HG03064 (cell line): ENCODE measurements around the gene AURKB.

ENCODE experiments used
- ATAC-seq: cut with Tn5 transposase; IDR thresholded peaks from one replicate; pipeline ENCODE4 v1.9.1; 2021; ENCODE audit warnings: low read depth; ENCODE audit not compliant: unreplicated experiment

AURKB gene

DNA sequence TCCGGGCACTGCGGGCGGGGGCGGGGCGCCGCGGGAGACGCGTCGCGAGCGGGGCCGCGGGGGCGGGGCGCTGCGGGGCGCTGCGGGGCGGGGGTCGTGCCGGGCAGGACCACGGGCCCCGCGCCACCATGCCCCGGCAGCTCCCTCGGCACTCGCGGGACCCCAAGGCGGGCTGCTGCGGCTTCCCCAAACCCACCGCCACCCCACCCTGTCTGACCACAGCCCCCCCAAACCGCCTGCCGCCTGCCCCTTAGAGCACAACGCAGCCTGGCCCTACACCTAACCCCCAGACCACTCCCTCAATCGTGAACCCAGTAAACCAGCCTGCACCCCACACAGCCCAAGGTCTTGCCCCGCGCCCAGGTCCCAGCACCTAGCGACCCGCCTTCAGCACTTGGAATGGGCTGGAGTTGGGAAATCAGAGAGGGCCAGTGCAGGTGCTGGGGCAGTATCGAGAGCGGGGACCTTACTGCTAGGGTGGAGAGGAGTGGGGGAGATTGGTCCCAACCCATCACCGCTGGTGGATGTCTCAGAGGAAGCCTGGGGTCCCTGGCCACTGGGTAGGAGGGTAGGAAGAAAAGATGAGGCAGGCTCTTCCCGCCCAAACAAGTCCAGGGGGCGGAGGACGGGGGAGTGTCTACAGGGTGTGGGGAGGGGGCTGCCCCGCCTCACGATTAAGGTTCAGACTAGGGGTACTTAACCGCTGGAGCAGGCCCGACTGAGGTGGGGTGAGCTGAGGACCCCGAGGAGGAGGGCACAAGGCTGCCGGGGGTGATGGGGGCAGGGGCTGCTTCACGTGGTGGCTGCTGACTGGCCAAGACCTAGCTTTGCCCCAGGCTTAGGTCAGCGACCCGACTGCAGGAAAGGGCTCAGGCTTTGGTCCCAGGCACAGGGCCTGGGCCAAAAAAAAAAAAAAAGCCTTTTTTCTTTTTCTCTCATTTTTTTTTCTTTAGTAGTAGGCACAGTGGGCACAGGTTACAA, 47.1 kb downstream of the AURKB start:
- no peak for ATAC-seq

DNA sequence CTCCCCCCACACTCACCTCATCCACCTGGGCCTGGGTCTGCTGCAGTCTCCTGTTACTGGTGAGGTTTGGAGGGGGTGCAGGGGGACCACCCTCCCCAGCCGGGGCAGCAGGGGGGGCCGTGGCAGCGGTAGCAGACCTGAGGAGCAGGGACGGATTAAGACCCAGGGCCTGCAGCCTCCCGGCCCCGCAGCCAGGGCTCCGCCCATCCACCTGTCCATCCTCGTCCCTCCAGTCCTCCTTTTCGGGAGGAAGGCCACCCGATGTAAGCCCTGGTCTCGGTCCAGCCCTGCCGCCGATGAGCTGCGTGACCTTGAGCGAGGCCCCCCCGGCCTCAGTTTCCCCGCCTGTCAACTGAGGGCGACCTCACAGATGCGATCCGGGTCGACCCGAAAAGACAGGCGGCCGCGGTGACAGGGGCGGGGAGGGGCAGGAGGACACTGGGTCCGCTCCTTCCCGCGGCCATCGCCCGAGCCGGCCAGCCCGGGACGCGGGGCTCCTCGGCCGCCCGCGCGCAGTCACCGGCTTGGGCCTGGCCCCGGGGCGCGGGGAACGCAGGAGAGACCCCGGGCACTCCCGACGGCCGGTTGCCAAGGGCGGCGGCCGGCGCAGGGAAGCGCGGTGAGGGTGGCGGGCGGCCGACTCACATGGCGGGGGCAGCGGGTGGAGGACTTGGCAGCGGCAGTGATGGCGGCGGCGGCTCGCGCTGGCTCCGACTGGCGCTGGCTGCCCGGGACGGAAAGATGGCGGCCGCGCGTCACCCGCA, 48.0 kb downstream of the AURKB start, which contains the start of gene VAMP2:
VAMP2 (minus strand) TSS at position 716 of the 764 bp plus-strand sequence; CDS start at position 647, 69 bp downstream.
- no peak for ATAC-seq

DNA sequence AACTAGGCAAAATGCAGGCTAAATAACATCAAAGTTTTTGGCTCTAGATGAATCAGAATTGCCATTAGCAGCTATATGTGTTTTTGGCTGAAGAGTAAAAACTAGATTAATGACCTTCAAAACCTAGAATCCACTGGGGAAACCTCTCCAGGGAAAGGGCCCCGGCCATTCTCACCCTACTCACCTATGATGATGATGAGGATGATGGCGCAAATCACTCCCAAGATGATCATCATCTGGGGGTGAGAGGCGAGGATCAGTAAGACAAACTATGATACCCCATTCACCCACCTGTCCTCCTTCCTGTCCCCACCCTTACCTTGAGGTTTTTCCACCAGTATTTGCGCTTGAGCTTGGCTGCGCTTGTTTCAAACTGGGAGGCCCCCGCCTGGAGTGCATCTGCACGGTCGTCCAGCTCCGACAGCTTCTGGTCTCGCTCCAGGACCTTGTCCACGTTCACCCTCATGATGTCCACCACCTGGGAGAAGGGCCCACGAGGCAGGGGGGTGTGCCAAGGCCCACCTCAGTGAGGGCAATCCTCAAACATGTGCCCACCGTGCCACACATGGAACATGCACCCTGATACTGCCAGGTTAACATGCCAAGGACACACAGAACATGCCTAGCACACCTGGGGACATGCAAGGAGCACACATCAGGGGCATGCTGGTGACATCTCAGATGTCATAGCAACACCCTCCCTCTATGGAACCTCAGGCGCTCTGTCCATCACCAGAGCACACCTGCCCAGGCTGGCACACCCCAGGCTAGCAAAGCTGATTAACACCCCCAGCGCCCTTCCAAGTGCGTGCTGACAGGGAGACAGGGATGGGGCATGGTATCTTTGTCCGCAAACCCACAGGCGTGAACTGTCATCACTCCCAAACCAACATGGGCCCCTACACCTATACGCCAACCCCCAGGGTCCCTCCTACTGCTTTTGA, 48.8 kb downstream of the AURKB start:
- ATAC-seq = no peak

DNA sequence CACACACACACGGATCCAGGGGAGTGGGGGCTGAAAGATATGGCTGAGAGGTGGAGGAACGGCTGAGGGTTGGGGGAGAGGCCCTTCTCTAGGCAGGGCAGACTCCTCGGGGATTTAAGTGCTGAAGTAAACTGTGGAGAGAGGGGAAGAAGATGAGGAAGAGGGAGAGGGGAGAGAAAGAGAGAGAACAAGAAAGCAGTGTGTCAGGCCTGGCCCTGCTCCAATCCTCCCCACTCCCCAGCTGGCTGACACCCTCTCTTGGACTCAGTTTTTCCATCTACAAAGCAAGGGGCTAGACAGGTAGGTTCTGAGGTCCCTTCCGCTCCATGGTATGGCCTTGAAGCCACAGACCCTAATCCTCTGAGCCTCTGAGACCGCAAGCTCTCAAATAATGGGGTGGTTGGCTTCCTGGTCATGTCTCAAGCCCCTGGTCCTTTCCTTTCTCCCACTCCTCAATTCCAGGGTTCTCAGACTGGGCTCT, 49.6 kb downstream of the AURKB start:
- no peak for ATAC-seq

- no peak for ATAC-seq
Measured at GRCh38 chr17:8160224-8160577, 50.2 kb downstream of the AURKB start.

GRCh38 chr17:8159459-8160223, 50.7 kb downstream of the AURKB start:
- no peak for ATAC-seq

DNA sequence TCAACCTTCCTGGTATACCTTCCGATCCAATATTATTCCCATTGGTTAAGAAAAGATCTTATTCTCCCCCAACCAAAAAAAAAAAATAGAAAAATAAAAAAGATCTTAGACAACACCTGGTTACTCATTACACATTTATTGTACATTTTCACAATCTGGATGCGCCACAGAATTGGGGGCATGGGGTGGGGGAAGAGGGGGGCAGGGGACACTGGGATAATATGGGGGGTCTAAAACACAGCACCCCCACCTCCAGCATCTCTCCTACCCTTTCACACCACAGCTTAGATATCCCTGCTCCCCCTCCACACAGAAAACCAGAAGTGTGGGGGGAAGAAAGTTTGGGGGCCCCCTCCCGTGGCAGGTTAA, 51.4 kb downstream of the AURKB start:
- ATAC-seq = no peak

DNA sequence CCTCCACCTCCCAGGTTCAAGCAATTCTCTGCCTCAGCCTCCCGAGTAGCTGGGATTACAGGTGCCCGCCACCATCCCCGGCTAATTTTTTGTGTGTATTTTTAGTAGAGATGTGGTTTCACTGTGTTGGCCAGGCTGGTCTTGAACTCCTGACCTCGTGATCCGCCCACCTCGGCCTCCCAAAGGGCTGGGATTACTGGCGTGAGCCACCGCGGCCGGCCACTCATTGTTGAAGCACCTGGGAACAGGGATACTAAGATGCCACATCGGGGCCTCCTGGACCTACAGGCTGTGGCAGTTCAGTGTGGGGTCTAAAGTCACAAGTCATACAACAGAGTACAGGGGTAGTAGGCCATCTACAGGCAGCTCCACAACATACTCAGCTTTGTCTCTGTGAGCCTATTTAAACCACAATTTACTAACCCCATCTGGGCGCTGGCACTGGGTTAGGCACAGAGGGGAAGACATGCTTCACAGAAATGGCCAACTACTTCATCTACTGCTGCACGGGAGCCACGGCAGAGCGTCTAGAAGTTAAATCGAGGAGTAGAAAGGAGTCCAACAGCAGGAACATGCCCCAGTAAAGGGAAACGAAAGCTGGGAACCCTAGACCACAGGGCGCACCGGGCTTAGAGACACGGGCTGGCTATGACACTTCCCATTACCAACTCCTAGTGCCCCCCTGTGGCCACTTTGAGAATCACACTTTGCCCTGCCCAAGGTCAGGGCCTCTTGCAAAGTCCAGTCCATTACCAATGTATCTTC, 51.9 kb downstream of the AURKB start:
- no peak for ATAC-seq

- ATAC-seq = peak; percentile 60
Measured at GRCh38 chr17:8156246-8156992, 54.0 kb downstream of the AURKB start.

DNA sequence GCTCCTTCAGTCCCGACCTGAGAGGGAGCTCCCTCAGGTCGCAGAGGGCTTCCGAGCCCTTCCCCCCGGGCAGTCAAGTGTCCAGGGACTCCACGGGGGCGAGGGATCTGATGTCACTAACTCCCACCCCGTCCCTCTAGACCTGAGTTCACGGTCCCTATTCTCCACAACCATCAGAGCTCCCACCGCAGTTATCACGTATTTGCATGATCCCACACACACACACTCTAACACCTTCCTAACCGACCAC, 54.5 kb downstream of the AURKB start:
- no peak for ATAC-seq

DNA sequence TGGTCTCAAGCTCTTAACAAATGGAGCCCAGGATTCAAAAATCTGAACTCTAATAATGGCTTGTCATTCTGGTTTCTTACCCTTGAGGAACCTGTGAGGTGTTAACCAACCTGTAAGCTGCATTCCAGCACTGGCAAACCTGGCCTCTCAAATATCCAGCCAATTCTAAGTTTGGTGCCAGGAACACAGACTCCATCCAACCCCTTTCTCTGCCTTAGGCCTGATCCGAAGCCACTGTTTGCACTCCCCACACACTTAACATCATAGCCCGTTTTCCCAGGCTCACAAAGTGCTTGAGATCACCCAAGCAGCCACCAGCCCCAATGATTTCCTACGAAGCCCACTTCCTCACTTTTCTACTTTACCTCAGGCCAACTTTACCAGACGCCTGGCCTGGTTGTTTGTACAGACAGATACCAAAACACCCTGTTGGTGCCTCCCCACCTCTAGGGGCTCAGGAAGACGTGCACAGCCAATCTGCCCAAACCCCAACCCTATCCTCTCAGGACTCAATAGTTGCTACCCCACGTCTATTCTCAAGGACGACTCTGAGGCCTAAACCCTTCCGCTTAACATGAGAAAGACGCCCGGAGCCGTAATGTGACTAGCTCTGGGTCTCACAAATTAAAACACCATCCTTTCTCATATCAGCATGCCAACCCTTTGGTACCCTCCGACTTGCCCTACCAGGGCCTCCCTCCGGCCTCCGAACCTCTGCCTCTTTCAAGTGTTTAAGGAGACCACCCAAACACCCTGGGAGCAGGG, 55.0 kb downstream of the AURKB start:
- no peak for ATAC-seq
